Fibroblast of the aortic adventitia (primary cell): ENCODE data around the gene SORBS1. TPM values are rescaled to one million over a fixed set of nuclear protein-coding genes. Genes with fewer than 3 reads are reported as not detected.
"Not testable (repeated sequence)": the region's sequence is repeated elsewhere in the genome, so short reads cannot be mapped to it uniquely, and the experiment has no call there.

ENCODE experiments used
- DNase-seq: peaks from one replicate; pipeline ENCODE4 v3.0.0-alpha.2; 2010; ENCODE audit warnings: low read depth
- H3K4me3 ChIP-seq: 2 replicates; pipeline ENCODE4 v1.5.1; 2011; ENCODE audit warnings: low read depth, mild to moderate bottlenecking, control low read depth, low read length, moderate library complexity
- total RNA-seq: library from RNA; depleted of rRNA; stranded (reverse); fragments of >200 nt; gene quantifications from 2 replicates; pipeline ENCODE4 v1.2.3, GENCODE V29; 2012; ENCODE audit warnings: low replicate concordance
- TF ChIP-seq, protein P1 (sequence below): IDR thresholded peaks from 2 replicates; pipeline ENCODE4 v1.5.1; 2011; ENCODE audit warnings: mild to moderate bottlenecking, low read length, control low read depth, inconsistent platforms; ENCODE audit not compliant: insufficient read depth

The SORBS1 gene
- total RNA-seq, 1 donor, result 0.36 TPM

GRCh38 chr10:95469676-95470075, 91.5 kb downstream of the SORBS1 start:
- H3K4me3 ChIP-seq, result no peak overlapping the region
- TF ChIP-seq, protein P1, sequence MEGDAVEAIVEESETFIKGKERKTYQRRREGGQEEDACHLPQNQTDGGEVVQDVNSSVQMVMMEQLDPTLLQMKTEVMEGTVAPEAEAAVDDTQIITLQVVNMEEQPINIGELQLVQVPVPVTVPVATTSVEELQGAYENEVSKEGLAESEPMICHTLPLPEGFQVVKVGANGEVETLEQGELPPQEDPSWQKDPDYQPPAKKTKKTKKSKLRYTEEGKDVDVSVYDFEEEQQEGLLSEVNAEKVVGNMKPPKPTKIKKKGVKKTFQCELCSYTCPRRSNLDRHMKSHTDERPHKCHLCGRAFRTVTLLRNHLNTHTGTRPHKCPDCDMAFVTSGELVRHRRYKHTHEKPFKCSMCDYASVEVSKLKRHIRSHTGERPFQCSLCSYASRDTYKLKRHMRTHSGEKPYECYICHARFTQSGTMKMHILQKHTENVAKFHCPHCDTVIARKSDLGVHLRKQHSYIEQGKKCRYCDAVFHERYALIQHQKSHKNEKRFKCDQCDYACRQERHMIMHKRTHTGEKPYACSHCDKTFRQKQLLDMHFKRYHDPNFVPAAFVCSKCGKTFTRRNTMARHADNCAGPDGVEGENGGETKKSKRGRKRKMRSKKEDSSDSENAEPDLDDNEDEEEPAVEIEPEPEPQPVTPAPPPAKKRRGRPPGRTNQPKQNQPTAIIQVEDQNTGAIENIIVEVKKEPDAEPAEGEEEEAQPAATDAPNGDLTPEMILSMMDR, result no peak
- DNase-seq, result no peak

GRCh38 chr10:95469251-95469650, 91.9 kb downstream of the SORBS1 start:
- TF ChIP-seq, protein P1, result no peak
- H3K4me3 ChIP-seq, result no peak overlapping the region
- DNase-seq, result no peak

GRCh38 chr10:95467642-95468041, 93.5 kb downstream of the SORBS1 start:
- DNase-seq, H3K4me3 ChIP-seq: not testable (repeated sequence)

GRCh38 chr10:95467162-95467599, 94.0 kb downstream of the SORBS1 start:
- no peak overlapping the region for H3K4me3 ChIP-seq
- TF ChIP-seq, protein P1, result no peak
- DNase-seq, result no peak

DNA sequence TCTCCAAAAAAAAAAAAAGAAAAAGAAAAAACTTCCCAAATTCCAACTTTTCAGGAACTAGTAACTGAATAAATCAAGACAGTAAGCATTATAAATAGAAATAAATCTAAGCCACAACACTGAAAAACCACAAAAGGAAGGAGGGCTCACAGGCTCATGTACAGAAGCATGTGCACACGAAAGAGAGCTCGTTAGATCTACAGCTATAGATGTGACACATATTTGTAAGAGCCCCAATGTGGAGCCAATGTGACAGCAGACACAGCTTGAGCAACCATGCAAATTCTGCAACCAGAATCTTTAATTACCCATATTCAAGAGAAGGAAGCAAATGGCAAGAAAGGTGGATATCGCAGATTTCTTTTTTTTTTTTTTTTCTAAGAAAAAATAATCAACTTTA, 94.7 kb downstream of the SORBS1 start:
- TF ChIP-seq, protein P1, result no peak
- no peak for DNase-seq
- no peak overlapping the region for H3K4me3 ChIP-seq

DNA sequence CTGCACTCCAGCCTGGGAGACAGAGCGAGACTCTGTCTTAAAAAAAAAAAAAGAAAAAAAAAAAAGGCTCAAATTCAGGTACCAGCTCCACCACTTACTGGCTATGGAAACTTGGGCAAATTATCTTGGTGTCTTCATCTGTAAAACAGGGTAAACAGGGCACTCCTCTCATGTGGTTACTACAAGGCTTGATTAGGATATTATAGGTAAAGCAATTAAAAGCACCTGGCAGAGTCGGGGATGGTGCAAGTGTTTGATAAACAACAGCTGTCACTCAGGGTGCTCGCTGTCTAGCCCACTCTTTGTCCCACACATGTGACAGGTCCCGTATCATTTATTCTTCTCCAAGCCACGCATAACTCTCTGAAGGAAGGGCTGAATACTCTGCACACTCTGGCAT, 96.9 kb downstream of the SORBS1 start:
- DNase-seq, result no peak
- H3K4me3 ChIP-seq, result no peak overlapping the region
- TF ChIP-seq, protein P1, result no peak

DNA sequence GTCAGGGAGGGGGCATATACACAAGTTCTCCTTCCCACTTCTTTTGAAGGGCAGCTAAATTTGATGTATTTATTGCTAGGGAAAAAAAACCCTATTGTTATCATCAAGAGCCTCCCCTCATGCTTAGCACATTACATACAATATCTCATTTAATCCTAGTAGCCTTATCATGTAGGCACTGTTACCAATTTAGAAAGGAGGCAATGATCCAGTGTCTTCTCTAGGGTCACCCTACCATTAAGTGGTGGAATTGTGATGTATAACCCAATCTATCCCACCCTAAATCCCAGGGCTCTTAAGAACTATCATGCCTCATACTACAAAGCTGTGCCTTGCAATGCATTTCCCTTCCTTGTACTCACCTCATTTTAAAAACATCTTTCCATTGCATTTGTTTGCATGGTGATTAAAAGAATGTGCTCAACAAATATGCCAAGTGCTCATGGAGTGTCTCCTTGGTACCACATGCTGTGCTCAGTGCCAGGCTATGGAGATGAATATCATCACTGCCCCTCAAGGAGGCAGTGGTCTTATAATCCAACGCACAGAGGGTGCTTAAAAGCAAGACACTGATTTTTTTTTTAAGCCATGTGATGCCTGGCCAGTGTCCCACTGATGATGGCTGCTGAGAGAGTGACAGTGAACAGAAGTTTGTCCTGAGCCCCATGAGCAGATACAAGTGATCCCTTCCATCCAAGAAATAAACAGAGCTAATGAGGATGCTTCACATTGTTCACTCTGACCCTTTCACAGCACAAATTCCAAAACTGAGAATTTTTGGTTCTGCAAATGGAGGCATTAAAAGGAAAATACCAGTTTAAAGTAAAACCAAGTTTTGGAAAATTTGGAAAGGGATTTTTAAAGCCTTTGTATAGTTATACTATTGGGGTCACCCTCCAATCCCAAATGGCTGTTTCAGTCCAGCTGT, 98.2 kb downstream of the SORBS1 start:
- TF ChIP-seq, protein P1, result no peak
- H3K4me3 ChIP-seq, result no peak overlapping the region
- DNase-seq, result no peak
